ENCODE measurements around the gene PAX7. TPM values are rescaled to one million over a fixed set of nuclear protein-coding genes. Genes with fewer than 3 reads are reported as not detected.

PAX7 gene
- total and polyA plus RNA-seq, 2 of the 4 experiments (the other 2 are of a cell fraction) = not detected

DNA sequence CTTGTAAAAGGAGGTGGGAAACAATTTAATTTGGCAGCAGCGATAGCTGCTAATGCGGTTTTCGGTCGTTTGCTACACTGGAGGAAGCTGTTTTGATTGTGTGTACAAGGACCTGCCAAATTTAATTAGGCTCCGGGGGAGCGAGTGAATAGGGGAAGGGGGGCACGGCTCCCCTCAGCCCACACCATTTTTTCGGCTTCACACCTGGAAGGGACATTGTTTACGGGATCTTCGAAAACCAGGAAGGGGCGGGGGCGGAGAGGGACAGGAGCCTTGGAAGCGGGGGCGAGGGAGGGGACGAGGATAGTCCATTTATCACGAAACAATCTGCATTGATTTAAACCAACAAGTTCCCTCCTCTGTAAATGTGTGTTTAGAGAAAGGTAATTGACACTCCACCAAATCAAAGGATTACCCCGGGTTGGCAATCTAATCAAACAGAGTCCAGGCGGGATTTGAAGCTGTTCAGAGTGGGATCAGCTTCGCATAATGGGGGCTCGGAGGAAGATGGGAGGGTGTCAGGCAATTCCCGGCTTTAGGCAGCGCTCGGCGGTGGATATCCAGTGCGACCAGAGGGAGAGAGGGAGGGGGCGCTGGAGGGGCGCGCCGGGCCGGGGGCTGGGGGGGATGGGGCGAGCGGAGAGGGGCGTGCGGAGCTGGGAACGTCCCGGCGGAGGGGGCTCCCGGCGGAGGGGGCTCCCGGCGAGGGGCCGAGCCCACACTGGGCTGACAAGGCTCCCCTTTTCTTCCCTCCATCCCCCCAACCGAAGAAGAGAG is 9.8 kb downstream of the PAX7 start:
- no peak for TF ChIP-seq SMC3 (IDR thresholded peaks at IDR 0.05; ENCODE audit: low read depth, low read length)
- TF ChIP-seq MAZ (IDR thresholded peaks at IDR 0.05; ENCODE audit: borderline replicate concordance, low read depth, low read length) = no peak
- no peak for TF ChIP-seq RCOR1 (IDR thresholded peaks at IDR 0.05; ENCODE audit: insufficient replicate concordance, low read length)
- TF ChIP-seq FOS (IDR thresholded peaks at IDR 0.05; ENCODE audit: low read depth, low read length) = no peak
- no peak for TF ChIP-seq NFE2L2 (IDR thresholded peaks at IDR 0.05; ENCODE audit: low read depth, low read length)
- no peak for TF ChIP-seq RAD21 (IDR thresholded peaks at IDR 0.05; ENCODE audit: low read length)
- TF ChIP-seq, protein P1, sequence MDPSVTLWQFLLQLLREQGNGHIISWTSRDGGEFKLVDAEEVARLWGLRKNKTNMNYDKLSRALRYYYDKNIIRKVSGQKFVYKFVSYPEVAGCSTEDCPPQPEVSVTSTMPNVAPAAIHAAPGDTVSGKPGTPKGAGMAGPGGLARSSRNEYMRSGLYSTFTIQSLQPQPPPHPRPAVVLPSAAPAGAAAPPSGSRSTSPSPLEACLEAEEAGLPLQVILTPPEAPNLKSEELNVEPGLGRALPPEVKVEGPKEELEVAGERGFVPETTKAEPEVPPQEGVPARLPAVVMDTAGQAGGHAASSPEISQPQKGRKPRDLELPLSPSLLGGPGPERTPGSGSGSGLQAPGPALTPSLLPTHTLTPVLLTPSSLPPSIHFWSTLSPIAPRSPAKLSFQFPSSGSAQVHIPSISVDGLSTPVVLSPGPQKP (IDR thresholded peaks at IDR 0.05; ENCODE audit: borderline replicate concordance, low read depth, low read length) = no peak
- TF ChIP-seq, protein P2, sequence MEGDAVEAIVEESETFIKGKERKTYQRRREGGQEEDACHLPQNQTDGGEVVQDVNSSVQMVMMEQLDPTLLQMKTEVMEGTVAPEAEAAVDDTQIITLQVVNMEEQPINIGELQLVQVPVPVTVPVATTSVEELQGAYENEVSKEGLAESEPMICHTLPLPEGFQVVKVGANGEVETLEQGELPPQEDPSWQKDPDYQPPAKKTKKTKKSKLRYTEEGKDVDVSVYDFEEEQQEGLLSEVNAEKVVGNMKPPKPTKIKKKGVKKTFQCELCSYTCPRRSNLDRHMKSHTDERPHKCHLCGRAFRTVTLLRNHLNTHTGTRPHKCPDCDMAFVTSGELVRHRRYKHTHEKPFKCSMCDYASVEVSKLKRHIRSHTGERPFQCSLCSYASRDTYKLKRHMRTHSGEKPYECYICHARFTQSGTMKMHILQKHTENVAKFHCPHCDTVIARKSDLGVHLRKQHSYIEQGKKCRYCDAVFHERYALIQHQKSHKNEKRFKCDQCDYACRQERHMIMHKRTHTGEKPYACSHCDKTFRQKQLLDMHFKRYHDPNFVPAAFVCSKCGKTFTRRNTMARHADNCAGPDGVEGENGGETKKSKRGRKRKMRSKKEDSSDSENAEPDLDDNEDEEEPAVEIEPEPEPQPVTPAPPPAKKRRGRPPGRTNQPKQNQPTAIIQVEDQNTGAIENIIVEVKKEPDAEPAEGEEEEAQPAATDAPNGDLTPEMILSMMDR (conservative IDR thresholded peaks at IDR 0.05; ENCODE audit: low read depth, low read length) = no peak
- no peak for TF ChIP-seq CHD1 (IDR thresholded peaks at IDR 0.05; ENCODE audit: low read depth, low read length)
- no peak for TF ChIP-seq BHLHE40 (IDR thresholded peaks at IDR 0.05; ENCODE audit: low read depth, low read length)
- TF ChIP-seq MXI1 (IDR thresholded peaks at IDR 0.05; ENCODE audit: borderline replicate concordance, low read depth, low read length) = no peak
- no peak for TF ChIP-seq CEBPB (IDR thresholded peaks at IDR 0.05; ENCODE audit: low read depth, low read length)
- no peak for TF ChIP-seq MAFK (IDR thresholded peaks at IDR 0.05; ENCODE audit: low read depth, low read length)
- no peak for TF ChIP-seq RFX5 (IDR thresholded peaks at IDR 0.05; ENCODE audit: low read depth, low read length)
- no peak for TF ChIP-seq POLR2A (IDR thresholded peaks at IDR 0.05; ENCODE audit: low read depth, low read length)
- TF ChIP-seq, protein P3, sequence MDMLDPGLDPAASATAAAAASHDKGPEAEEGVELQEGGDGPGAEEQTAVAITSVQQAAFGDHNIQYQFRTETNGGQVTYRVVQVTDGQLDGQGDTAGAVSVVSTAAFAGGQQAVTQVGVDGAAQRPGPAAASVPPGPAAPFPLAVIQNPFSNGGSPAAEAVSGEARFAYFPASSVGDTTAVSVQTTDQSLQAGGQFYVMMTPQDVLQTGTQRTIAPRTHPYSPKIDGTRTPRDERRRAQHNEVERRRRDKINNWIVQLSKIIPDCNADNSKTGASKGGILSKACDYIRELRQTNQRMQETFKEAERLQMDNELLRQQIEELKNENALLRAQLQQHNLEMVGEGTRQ (IDR thresholded peaks at IDR 0.05; ENCODE audit: low read depth, low read length) = no peak
- no peak overlapping the region for H3K9ac ChIP-seq (ENCODE audit: low read depth, low read length)
- H4K8ac ChIP-seq (ENCODE audit: low read depth in 2 of 2, low read length in 2 of 2) = no peak overlapping the region
- H3K9me3 ChIP-seq (ENCODE audit: control insufficient read depth, insufficient read depth, low read length) = no peaks in the 10 kb centered on the region
- H2AK9ac ChIP-seq (replicated peaks; ENCODE audit: low read depth, low read length, poor library complexity) = no peak overlapping the region
- POLR2A ChIA-PET (ENCODE audit: unreplicated experiment) = no interaction called here
- no peak for DNase-seq
- H3K56ac ChIP-seq (ENCODE audit: extremely low read depth, insufficient read depth, low read length) = no peak overlapping the region
- no TSS peak for BruUV-seq (replicated peaks)
- intact Hi-C loops (cut with micrococcal nuclease) = no loop called here
- no peak overlapping the region for H4K91ac ChIP-seq (ENCODE audit: insufficient read depth, low read depth, low read length)
- no peak overlapping the region for H2BK5ac ChIP-seq (ENCODE audit: low read depth, low read length, poor library complexity, severe bottlenecking)
- no peaks in the 10 kb centered on the region for H3K4me1 ChIP-seq (ENCODE audit: control insufficient read depth, insufficient read depth, low read length)
- no peak overlapping the region for H3K23ac ChIP-seq (ENCODE audit: low read depth, low read length)
- peaks cover 92% of the 10 kb centered on the region for H3K27me3 ChIP-seq (ENCODE audit: control insufficient read depth, insufficient read depth, low read length)
- ATAC-seq (ENCODE audit: low read depth) = no peak
- no CpG with 5 or more reads among the region's 43 CpGs for WGBS, 2 experiments (ENCODE audit: extremely low coverage in 2 of 2, insufficient read length in 1 of 2)
- no peak overlapping the region for H2BK20ac ChIP-seq (ENCODE audit: low read depth, low read length)
- no peaks in the 10 kb centered on the region for H4K20me1 ChIP-seq (ENCODE audit: insufficient read depth, low read length)
- no peak overlapping the region for H4K5ac ChIP-seq (ENCODE audit: low read depth, low read length)
- H3K14ac ChIP-seq (replicated peaks; ENCODE audit: low read depth, low read length) = no peak overlapping the region
- in situ Hi-C loops (cut with MboI; ENCODE audit: low sequenced_read_pairs) = no loop called here
- no peak overlapping the region for H2BK15ac ChIP-seq (ENCODE audit: low read depth, low read length)
- H3K9me1 ChIP-seq (ENCODE audit: insufficient read depth, low read length) = no peaks in the 10 kb centered on the region
- no peak overlapping the region for H2AK5ac ChIP-seq (ENCODE audit: low read depth, low read length)
- no peak overlapping the region for H2AFZ ChIP-seq (replicated peaks; ENCODE audit: low read length, poor library complexity)
- no peak overlapping the region for H2BK120ac ChIP-seq (ENCODE audit: low read depth, low read length)
- no peak overlapping the region for H3K27ac ChIP-seq (ENCODE audit: insufficient read depth, low read length)
- dilution Hi-C loops (cut with HindIII; ENCODE audit: low sequenced_read_pairs, unreplicated experiment) = no loop called here
- no peaks in the 10 kb centered on the region for H3K79me1 ChIP-seq (ENCODE audit: low read depth in 1 of 2, low read length in 2 of 2)
- no peak overlapping the region for H3K4ac ChIP-seq (ENCODE audit: low read depth, low read length)
- CTCF ChIA-PET = no interaction called here
- H3K36me3 ChIP-seq (ENCODE audit: control insufficient read depth, insufficient read depth, low read length) = no peaks in the 10 kb centered on the region
- H3K4me2 ChIP-seq (ENCODE audit: low read depth, low read length) = no peak overlapping the region
- no peak overlapping the region for H3K18ac ChIP-seq (ENCODE audit: low read depth, low read length)
- H3K4me3 ChIP-seq (ENCODE audit: insufficient read depth, low read depth, low read length) = no peak overlapping the region

Data from IMR-90 (cell line).